ENCODE results near the gene PLXNB1. TPM values are rescaled to one million over a fixed set of nuclear protein-coding genes. Genes with fewer than 3 reads are reported as not detected.

PLXNB1 gene
- total and polyA plus RNA-seq, 2 of the 13 experiments (the other 11 are each of a cell fraction or from before 2014, with no cell fraction given), result 86.0 to 143 TPM

DNA sequence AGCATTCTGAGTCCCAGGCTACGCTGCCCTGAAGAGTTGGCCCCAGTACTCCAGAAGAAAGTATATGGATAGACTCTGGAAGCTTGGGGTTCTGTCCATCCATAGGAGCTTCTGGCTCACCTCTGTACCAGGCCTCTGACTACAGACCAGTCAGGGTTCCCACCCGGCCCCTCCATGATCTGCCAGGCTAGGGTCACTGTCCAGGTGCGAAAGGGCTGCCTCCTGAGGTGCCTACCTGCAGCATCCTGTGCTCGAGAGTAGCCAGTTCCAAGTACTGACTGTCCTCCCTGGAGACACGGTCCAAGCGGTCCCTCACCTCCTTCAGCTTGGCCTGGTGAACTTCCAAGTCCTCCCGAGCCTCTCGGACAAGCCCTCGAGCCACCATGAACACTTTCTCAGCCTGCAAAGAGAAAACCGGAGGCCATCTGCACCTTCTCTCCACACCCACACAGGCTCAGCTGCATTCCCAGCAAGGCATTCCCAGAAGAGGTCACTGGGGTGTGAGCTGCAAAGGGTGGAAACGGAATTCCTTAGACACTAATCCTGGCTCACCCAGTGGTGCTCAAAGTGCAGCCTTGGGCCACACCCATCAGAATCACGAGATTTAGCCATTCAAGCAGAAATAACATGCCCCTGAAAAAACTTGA lies 3.7 kb upstream of the PLXNB1 start (continued):
- TF ChIP-seq, protein P1, sequence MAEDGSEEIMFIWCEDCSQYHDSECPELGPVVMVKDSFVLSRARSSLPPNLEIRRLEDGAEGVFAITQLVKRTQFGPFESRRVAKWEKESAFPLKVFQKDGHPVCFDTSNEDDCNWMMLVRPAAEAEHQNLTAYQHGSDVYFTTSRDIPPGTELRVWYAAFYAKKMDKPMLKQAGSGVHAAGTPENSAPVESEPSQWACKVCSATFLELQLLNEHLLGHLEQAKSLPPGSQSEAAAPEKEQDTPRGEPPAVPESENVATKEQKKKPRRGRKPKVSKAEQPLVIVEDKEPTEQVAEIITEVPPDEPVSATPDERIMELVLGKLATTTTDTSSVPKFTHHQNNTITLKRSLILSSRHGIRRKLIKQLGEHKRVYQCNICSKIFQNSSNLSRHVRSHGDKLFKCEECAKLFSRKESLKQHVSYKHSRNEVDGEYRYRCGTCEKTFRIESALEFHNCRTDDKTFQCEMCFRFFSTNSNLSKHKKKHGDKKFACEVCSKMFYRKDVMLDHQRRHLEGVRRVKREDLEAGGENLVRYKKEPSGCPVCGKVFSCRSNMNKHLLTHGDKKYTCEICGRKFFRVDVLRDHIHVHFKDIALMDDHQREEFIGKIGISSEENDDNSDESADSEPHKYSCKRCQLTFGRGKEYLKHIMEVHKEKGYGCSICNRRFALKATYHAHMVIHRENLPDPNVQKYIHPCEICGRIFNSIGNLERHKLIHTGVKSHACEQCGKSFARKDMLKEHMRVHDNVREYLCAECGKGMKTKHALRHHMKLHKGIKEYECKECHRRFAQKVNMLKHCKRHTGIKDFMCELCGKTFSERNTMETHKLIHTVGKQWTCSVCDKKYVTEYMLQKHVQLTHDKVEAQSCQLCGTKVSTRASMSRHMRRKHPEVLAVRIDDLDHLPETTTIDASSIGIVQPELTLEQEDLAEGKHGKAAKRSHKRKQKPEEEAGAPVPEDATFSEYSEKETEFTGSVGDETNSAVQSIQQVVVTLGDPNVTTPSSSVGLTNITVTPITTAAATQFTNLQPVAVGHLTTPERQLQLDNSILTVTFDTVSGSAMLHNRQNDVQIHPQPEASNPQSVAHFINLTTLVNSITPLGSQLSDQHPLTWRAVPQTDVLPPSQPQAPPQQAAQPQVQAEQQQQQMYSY (CRISPR knock-in tag; IDR thresholded peaks at IDR 0.05), result peak; percentile 88

DNA sequence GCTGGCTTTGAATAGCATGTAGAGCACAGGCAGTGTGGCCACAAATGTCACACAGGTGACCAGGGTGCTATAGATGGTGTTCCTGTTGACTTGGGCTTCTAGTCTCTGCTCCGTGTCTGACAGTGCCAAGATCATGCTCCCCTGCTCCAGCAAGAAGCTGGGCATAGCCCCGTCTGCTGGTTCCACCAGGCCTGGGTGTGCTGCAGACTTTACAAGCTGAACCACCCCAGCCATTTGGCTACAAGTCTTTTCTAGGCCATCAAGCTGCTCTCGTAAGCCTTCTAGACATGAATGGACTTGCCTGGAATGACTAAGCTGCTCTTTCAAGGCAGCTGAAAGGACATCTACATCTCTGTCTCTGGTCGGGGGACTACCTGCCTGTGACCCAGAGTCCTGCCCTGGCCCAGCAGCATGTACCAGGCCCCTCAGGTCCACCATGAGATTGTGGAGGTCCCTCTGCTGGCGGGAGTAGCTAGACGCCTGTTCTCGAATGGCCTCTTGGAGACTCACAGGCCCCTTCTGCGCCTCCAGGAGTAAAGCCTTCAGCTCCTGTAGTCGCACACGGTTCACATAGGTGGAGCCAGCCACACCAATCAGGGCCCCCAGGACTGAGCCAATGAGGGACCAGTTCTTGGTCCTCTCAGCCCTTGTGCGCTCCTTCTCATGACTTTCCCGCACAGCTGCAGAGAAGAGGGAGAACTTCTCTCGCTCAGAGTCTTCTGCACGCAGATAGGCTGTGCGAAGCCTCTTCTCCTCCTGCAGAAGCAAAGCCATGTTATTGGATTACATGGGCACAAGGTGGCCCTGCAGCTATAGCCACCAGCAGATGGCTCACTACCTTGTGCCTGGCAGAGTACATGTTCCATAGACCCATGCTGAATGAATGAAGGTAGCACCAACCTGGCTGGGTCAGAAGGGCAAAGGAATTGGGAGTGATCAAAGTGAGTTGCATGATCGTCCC lies 2.8 kb upstream of the PLXNB1 start:
- no peaks in the 10 kb centered on the region for H3K9me3 ChIP-seq (ENCODE audit: low read length)
- POLR2A ChIA-PET, result interaction anchor here (0.5 to 9.0 kb wide), 11 partner anchors 9 to 192 kb away, joined by 3 to 130 read pairs (median 15); partner anchors contain the start of genes ATRIP, CCDC51, TMA7 and ZNF589
- WGBS (ENCODE audit: low lambda C conversion rate), result 90% methylated on average over 2 of the region's 16 CpGs
- in situ Hi-C loops (cut with HindIII; ENCODE audit: extremely low pct_ligation_motif_present, low pct_unique_long_range_greater_than_20kb), result no loop called here
- no peaks in the 10 kb centered on the region for H3K27me3 ChIP-seq (ENCODE audit: control insufficient read depth in 1 of 2, insufficient read depth in 2 of 2, low read length in 2 of 2)
- H3K4me2 ChIP-seq (ENCODE audit: low read depth, low read length), result peak overlapping the region; percentile 49
- no peak overlapping the region for H2AFZ ChIP-seq (ENCODE audit: low read length)
- H3K27ac ChIP-seq (ENCODE audit: extremely low read length, insufficient read depth, low read length), result peak overlapping the region; percentile 99
- H3K4me1 ChIP-seq (ENCODE audit: insufficient read depth, low read length), result peaks cover 75% of the 10 kb centered on the region
- ATAC-seq (no peak), FAIRE-seq (peak; percentile 37), DNase-seq (ENCODE audit: low spot score) (no peak)
- peaks cover 16% of the 10 kb centered on the region for H3K79me2 ChIP-seq (ENCODE audit: insufficient read depth, low read length)
- CTCF ChIA-PET (ENCODE audit: low intra/inter-chr PET ratio, low total read pairs), result interaction anchor here (5.7 kb wide), 1 partner anchor 32 kb away, joined by 117 read pairs; no protein-coding TSS in a partner anchor
- intact Hi-C loops (cut with micrococcal nuclease; ENCODE audit: unreplicated experiment), result no loop called here
- peaks cover 3 to 4% of the 10 kb centered on the region in 2 experiments; a peak in 4 of 5 replicates for H3K36me3 ChIP-seq (replicated peaks in 1 of 2; ENCODE audit: control insufficient read depth in 1 of 2, insufficient read depth in 2 of 2, low read length in 2 of 2)
- 0 out of 6 replicates have a peak overlapping the region, but pooled peaks of 1 of the 3 experiments have one; percentile 26 for H3K4me3 ChIP-seq (replicated peaks in 1 of 3; ENCODE audit: insufficient read depth in 1 of 3, low read depth in 2 of 3, low read length in 3 of 3)
- BruUV-seq (replicated peaks), result no TSS peak
- peaks cover 7% of the 10 kb centered on the region for H4K20me1 ChIP-seq (ENCODE audit: insufficient read depth, low read length)
- H3K9ac ChIP-seq (ENCODE audit: insufficient read depth, low read depth, low read length), result peak overlapping the region; percentile 45; the same call in 1 of the 2 replicates
- TF ChIP-seq RCOR2 (CRISPR knock-in tag; IDR thresholded peaks at IDR 0.05) (no peak), POLR2A (IDR thresholded peaks at IDR 0.05; ENCODE audit: insufficient read depth in 1 of 2, low read depth in 2 of 2, low read length in 2 of 2) (0 out of 4 replicates have a peak, but pooled peaks of 1 of the 2 experiments have one; percentile 30), SRSF1 (optimal IDR thresholded peaks at IDR 0.05; ENCODE audit: low read depth, low read length) (no peak), CAMTA2 (CRISPR knock-in tag; IDR thresholded peaks at IDR 0.05; ENCODE audit: borderline replicate concordance) (no peak), MEIS1 (CRISPR knock-in tag; IDR thresholded peaks at IDR 0.05; ENCODE audit: borderline replicate concordance) (0 out of 2 replicates have a peak, but pooled peaks have one; percentile 35), PHF8 (CRISPR knock-in tag; IDR thresholded peaks at IDR 0.05) (0 out of 2 replicates have a peak, but pooled peaks have one; percentile 2), ZNF552 (CRISPR knock-in tag; IDR thresholded peaks at IDR 0.05; ENCODE audit: borderline replicate concordance) (no peak), XRCC5 (optimal IDR thresholded peaks at IDR 0.05; ENCODE audit: low read length) (peak; percentile 7), ZNF781 (CRISPR knock-in tag; IDR thresholded peaks at IDR 0.05; ENCODE audit: borderline replicate concordance, not compliant biosample characterization) (no peak)
- TF ChIP-seq, protein P2, sequence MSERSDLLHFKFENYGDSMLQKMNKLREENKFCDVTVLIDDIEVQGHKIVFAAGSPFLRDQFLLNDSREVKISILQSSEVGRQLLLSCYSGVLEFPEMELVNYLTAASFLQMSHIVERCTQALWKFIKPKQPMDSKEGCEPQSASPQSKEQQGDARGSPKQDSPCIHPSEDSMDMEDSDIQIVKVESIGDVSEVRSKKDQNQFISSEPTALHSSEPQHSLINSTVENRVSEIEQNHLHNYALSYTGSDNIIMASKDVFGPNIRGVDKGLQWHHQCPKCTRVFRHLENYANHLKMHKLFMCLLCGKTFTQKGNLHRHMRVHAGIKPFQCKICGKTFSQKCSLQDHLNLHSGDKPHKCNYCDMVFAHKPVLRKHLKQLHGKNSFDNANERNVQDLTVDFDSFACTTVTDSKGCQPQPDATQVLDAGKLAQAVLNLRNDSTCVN (CRISPR knock-in tag; IDR thresholded peaks at IDR 0.05; ENCODE audit: borderline replicate concordance), result no peak

Measured in HepG2 (cell line).